Neural progenitor cell (in vitro differentiated cells): ENCODE data around the gene TRIO. TPM values are rescaled to one million over a fixed set of nuclear protein-coding genes. Genes with fewer than 3 reads are reported as not detected.
A peak's percentile ranks its signal among the peaks of the same experiment; 100 is the strongest.

ENCODE experiments used
- DNase-seq: peaks from one replicate; pipeline ENCODE4 v3.0.0-alpha.2; 2016; ENCODE audit warnings: low spot score
- H2AFZ ChIP-seq: fragments of 200-600 bp; sonication (generic); replicated peaks from 2 replicates; pipeline ENCODE4 v1.6.1; 2016; ENCODE audit warnings: antibody characterized with exemption
- H3F3A ChIP-seq: fragments of 200-600 bp; sonication (generic); 2 replicates; pipeline ENCODE4 v1.6.1; 2016; ENCODE audit warnings: antibody characterized with exemption, low read depth
- H3K27ac ChIP-seq: fragments of 200-600 bp; sonication (generic); 2 replicates; pipeline ENCODE4 v1.5.1; 2016; ENCODE audit warnings: mild to moderate bottlenecking
- H3K27me3 ChIP-seq: fragments of 200-600 bp; sonication (generic); 2 replicates; pipeline ENCODE4 v1.6.1; 2016; ENCODE audit warnings: mild to moderate bottlenecking, moderate library complexity
- H3K36me3 ChIP-seq: fragments of 200-600 bp; sonication (generic); 2 replicates; pipeline ENCODE4 v1.5.1; 2016
- H3K4me1 ChIP-seq: fragments of 200-600 bp; sonication (generic); 2 replicates; pipeline ENCODE4 v1.6.1; 2016; ENCODE audit warnings: mixed run types
- H3K4me2 ChIP-seq: fragments of 200-600 bp; sonication (generic); 2 replicates; pipeline ENCODE4 v1.6.1; 2016
- H3K4me3 ChIP-seq: fragments of 200-600 bp; sonication (generic); 2 replicates; pipeline ENCODE4 v1.5.1; 2016
- H3K79me2 ChIP-seq: fragments of 200-600 bp; sonication (generic); 2 replicates; pipeline ENCODE4 v1.6.1; 2016; ENCODE audit warnings: low read depth
- H3K9ac ChIP-seq: fragments of 200-600 bp; sonication (generic); 2 replicates; pipeline ENCODE4 v1.6.1; 2016
- H3K9me3 ChIP-seq: fragments of 200-600 bp; sonication (generic); 2 replicates; pipeline ENCODE4 v1.5.1; 2016; ENCODE audit warnings: low read depth
- H4K20me1 ChIP-seq: fragments of 200-600 bp; sonication (generic); 2 replicates; pipeline ENCODE4 v1.6.1; 2016; ENCODE audit warnings: low read depth
- H3K27ac Mint-ChIP-seq: 3 replicates; pipeline ENCODE4 v1.8.0; 2021; ENCODE audit warnings: mixed read lengths
- H3K27me3 Mint-ChIP-seq: 2 replicates; pipeline ENCODE4 v1.8.0; 2022; ENCODE audit warnings: low read depth, mild to moderate bottlenecking, inconsistent platforms, moderate library complexity, mixed read lengths; ENCODE audit not compliant: insufficient read depth
- H3K36me3 Mint-ChIP-seq: 3 replicates; pipeline ENCODE4 v1.8.0; 2021; ENCODE audit warnings: mixed read lengths
- H3K4me1 Mint-ChIP-seq: 3 replicates; pipeline ENCODE4 v1.8.0; 2021; ENCODE audit warnings: mixed read lengths
- H3K4me3 Mint-ChIP-seq: 3 replicates; pipeline ENCODE4 v1.8.0; 2021; ENCODE audit warnings: mild to moderate bottlenecking, moderate library complexity, mixed read lengths
- H3K9me3 Mint-ChIP-seq: 3 replicates; pipeline ENCODE4 v1.8.0; 2020; ENCODE audit warnings: mixed read lengths
- CTCF ChIP-seq: fragments of 200-600 bp; sonication (generic); IDR thresholded peaks from 2 replicates; pipeline ENCODE4 v1.5.1; 2017; ENCODE audit warnings: antibody characterized with exemption, mild to moderate bottlenecking
- EZH2 ChIP-seq: fragments of 200-600 bp; sonication (generic); IDR thresholded peaks from 2 replicates; pipeline ENCODE4 v1.6.1; 2017; ENCODE audit warnings: antibody characterized with exemption, mild to moderate bottlenecking, moderate library complexity
- EZH2phosphoT487 ChIP-seq: fragments of 200-600 bp; sonication (generic); IDR thresholded peaks from 2 replicates; pipeline ENCODE4 v1.6.1; 2017; ENCODE audit warnings: antibody characterized with exemption
- total RNA-seq: library from RNA; depleted of rRNA; stranded (reverse); fragments of >200 nt; gene quantifications from 2 replicates; pipeline ENCODE4 v1.2.3, GENCODE V29; 2015; ENCODE audit warnings: low replicate concordance

The TRIO gene
- total RNA-seq, 1 donor from 2014 or later: 84.7 TPM

- DNase-seq: peak; percentile 49
- peaks cover 98% of the 10 kb centered on the region for H3K79me2 ChIP-seq
Measured at GRCh38 chr5:14216902-14217301, 73.8 kb downstream of the TRIO start.

GRCh38 chr5:14217587-14217986, 74.4 kb downstream of the TRIO start:
- Histone ChIP-seq H2AFZ (no peak overlapping the region), H3K79me2 (peaks cover 98% of the 10 kb centered on the region), H3K27me3 (no peaks in the 10 kb centered on the region), H3K9ac (no peak overlapping the region), H3K4me3 (no peak overlapping the region), H3K9me3 (no peaks in the 10 kb centered on the region), H3K4me2 (no peak overlapping the region), H3F3A (peaks cover 9% of the 10 kb centered on the region), H3K36me3 (no peaks in the 10 kb centered on the region), H4K20me1 (peaks cover 98% of the 10 kb centered on the region), H3K4me1 (peaks cover 81% of the 10 kb centered on the region), H3K27ac (no peak overlapping the region)
- Mint-ChIP-seq H3K9me3 (peaks cover 6% of the 10 kb centered on the region), H3K27me3 (peaks cover under 1% of the 10 kb centered on the region), H3K4me3 (no peak overlapping the region), H3K27ac (no peak overlapping the region), H3K4me1 (peaks cover 54% of the 10 kb centered on the region), H3K36me3 (peaks cover 17% of the 10 kb centered on the region)
- TF ChIP-seq EZH2: no peak
- no peak for TF ChIP-seq CTCF
- TF ChIP-seq EZH2phosphoT487: no peak
- DNase-seq: no peak

More at GRCh38 chr5:14216902-14217301, 73.8 kb downstream of the TRIO start:
- Histone ChIP-seq H2AFZ (no peak overlapping the region), H3K9ac (no peak overlapping the region), H3K4me2 (no peak overlapping the region), H3K4me1 (peaks cover 75% of the 10 kb centered on the region), H3K36me3 (no peaks in the 10 kb centered on the region), H3K4me3 (no peak overlapping the region), H3K27me3 (no peaks in the 10 kb centered on the region), H3K9me3 (no peaks in the 10 kb centered on the region), H4K20me1 (peaks cover 98% of the 10 kb centered on the region), H3K27ac (no peak overlapping the region), H3F3A (peaks cover 4% of the 10 kb centered on the region)
- TF ChIP-seq EZH2 (no peak), CTCF (no peak), EZH2phosphoT487 (no peak)
- H3K27me3 Mint-ChIP-seq: no peaks in the 10 kb centered on the region
- H3K36me3 Mint-ChIP-seq: peaks cover 17% of the 10 kb centered on the region
- H3K4me1 Mint-ChIP-seq: peaks cover 50% of the 10 kb centered on the region
- H3K27ac Mint-ChIP-seq: no peak overlapping the region
- peaks cover 6% of the 10 kb centered on the region for H3K9me3 Mint-ChIP-seq
- no peak overlapping the region for H3K4me3 Mint-ChIP-seq

- no peak overlapping the region for H3K4me2 ChIP-seq
- Mint-ChIP-seq H3K4me3 (no peak overlapping the region), H3K27ac (no peak overlapping the region), H3K36me3 (peaks cover 17% of the 10 kb centered on the region), H3K4me1 (peaks cover 55% of the 10 kb centered on the region), H3K27me3 (peaks cover 2% of the 10 kb centered on the region), H3K9me3 (peaks cover 6% of the 10 kb centered on the region)
- H3K9me3 ChIP-seq: no peaks in the 10 kb centered on the region
- H3K4me3 ChIP-seq: no peak overlapping the region
- H4K20me1 ChIP-seq: peaks cover 98% of the 10 kb centered on the region
- no peak for TF ChIP-seq EZH2phosphoT487
- TF ChIP-seq EZH2: no peak
- TF ChIP-seq CTCF: no peak
- peaks cover 98% of the 10 kb centered on the region for H3K79me2 ChIP-seq
- H3K4me1 ChIP-seq: peaks cover 82% of the 10 kb centered on the region
- DNase-seq: no peak
- H3K27ac ChIP-seq: no peak overlapping the region
- H2AFZ ChIP-seq: no peak overlapping the region
- peaks cover 13% of the 10 kb centered on the region for H3F3A ChIP-seq
- H3K36me3 ChIP-seq: no peaks in the 10 kb centered on the region
- H3K27me3 ChIP-seq: no peaks in the 10 kb centered on the region
- H3K9ac ChIP-seq: no peak overlapping the region
Measured at GRCh38 chr5:14218011-14218410, 74.9 kb downstream of the TRIO start.
